Immature natural killer cell (primary cell): ENCODE data around the gene PKD2L2. TPM values are rescaled to one million over a fixed set of nuclear protein-coding genes. Genes with fewer than 3 reads are reported as not detected.
"Not testable (repeated sequence)": the region's sequence is repeated elsewhere in the genome, so short reads cannot be mapped to it uniquely, and the experiment has no call there.

Experiments
- DNase-seq, 3 donors: peaks; one replicate each; pipeline ENCODE4 v3.0.0; 2022; ENCODE audit warnings: mixed read lengths in 1 of 3
- H3K27ac Mint-ChIP-seq, 6 donors: one replicate each; pipeline ENCODE4 v1.8.0; 2020; ENCODE audit warnings: mixed read lengths in 6 of 6, mild to moderate bottlenecking in 5 of 6, inconsistent platforms in 4 of 6, moderate library complexity in 3 of 6
- H3K27me3 Mint-ChIP-seq, 3 donors: one replicate each; pipeline ENCODE4 v1.8.0; 2020 to 2021; ENCODE audit warnings: low read depth in 3 of 3, mild to moderate bottlenecking in 3 of 3, mixed read lengths in 3 of 3, moderate library complexity in 3 of 3, inconsistent platforms in 1 of 3
- H3K36me3 Mint-ChIP-seq, 3 donors: one replicate each; pipeline ENCODE4 v1.8.0; 2020; ENCODE audit warnings: mixed read lengths in 3 of 3, inconsistent platforms in 2 of 3, mild to moderate bottlenecking in 2 of 3
- H3K4me1 Mint-ChIP-seq, 2 donors: one replicate each; pipeline ENCODE4 v1.8.0; 2020; ENCODE audit warnings: inconsistent platforms in 2 of 2, mild to moderate bottlenecking in 2 of 2, mixed read lengths in 2 of 2, moderate library complexity in 1 of 2
- H3K4me3 Mint-ChIP-seq, 5 donors: one replicate each; pipeline ENCODE4 v1.8.0; 2020; ENCODE audit warnings: mild to moderate bottlenecking in 5 of 5, mixed read lengths in 5 of 5, inconsistent platforms in 3 of 5, moderate library complexity in 3 of 5
- H3K9me3 Mint-ChIP-seq, 6 donors: one replicate each; pipeline ENCODE4 v1.8.0; 2020; ENCODE audit warnings: mild to moderate bottlenecking in 6 of 6, mixed read lengths in 6 of 6, inconsistent platforms in 4 of 6, moderate library complexity in 3 of 6
- polyA plus RNA-seq, 3 donors: library from polyadenylated mRNA; unstranded; fragments of 300-500 nt; fragmentation: Illumina TruSeq; gene quantifications; one replicate each; pipeline ENCODE4 v1.2.3, GENCODE V29; 2021

Gene PKD2L2
- polyA plus RNA-seq, 3 donors from 2014 or later, result 0.23 to 0.30 TPM; not detected in 1

GRCh38 chr5:137944280-137944679, 55.0 kb downstream of the PKD2L2 start:
- not testable (repeated sequence) for H3K4me1 Mint-ChIP-seq, H3K27ac Mint-ChIP-seq, H3K4me3 Mint-ChIP-seq, DNase-seq, H3K9me3 Mint-ChIP-seq, H3K27me3 Mint-ChIP-seq
- H3K36me3 Mint-ChIP-seq, result peaks cover 34 to 75% (median 50%) of the 10 kb centered on the region in 3 donors

- no peak for DNase-seq
- H3K27ac Mint-ChIP-seq, result no peak overlapping the region
- no peaks in the 10 kb centered on the region for H3K27me3 Mint-ChIP-seq
- no peaks in the 10 kb centered on the region for H3K4me1 Mint-ChIP-seq
- H3K9me3 Mint-ChIP-seq, result no peaks in the 10 kb centered on the region
- no peak overlapping the region for H3K4me3 Mint-ChIP-seq
- peaks cover 32 to 75% (median 48%) of the 10 kb centered on the region in 3 donors for H3K36me3 Mint-ChIP-seq
These were observed 56.6 kb downstream of the PKD2L2 start for GRCh38 chr5:137945825-137946224.

DNA sequence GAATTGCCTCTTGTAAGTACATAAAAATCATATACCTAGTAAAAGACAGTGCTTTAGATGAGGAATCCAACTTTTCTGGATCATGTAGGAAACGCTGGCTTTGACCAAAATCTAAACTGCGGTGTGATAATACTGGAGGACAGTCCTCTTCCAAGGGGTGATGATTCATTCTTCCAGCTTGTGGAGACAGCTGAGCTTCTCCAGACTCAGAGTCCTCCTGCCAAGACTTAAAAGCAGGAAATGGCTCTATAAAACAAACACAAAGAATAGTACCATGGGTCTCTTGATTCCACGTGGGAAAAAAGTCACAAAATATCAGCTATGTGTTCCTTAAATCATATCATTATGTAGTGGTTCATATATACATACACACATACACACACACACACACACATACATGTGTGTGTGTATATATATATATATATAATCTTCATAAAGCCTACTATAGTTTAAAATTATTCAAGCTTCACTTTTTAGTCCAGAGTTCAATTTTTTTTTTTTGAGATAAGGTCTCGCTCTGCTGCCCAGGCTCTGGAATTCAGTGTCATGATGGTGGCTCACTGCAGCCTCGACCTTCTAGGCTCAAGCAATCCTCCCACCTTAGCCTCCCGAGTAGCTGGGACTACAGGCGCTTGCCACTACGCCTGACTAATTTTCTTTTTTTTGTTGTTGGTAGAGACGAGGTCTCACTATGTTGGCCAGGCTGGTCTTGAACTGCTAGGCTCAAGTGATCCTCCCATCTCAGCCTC, 65.0 kb downstream of the PKD2L2 start:
- Mint-ChIP-seq H3K27me3 (no peaks in the 10 kb centered on the region), H3K4me3 (no peak overlapping the region), H3K36me3 (peaks cover 16 to 34% (median 17%) of the 10 kb centered on the region in 3 donors), H3K4me1 (peaks cover 0 to 10% of the 10 kb centered on the region in 2 donors), H3K9me3 (no peaks in the 10 kb centered on the region), H3K27ac (peak overlapping the region in 3 of 6 donors; percentile 6 to 73 (median 57))
- DNase-seq, result no peak

DNA sequence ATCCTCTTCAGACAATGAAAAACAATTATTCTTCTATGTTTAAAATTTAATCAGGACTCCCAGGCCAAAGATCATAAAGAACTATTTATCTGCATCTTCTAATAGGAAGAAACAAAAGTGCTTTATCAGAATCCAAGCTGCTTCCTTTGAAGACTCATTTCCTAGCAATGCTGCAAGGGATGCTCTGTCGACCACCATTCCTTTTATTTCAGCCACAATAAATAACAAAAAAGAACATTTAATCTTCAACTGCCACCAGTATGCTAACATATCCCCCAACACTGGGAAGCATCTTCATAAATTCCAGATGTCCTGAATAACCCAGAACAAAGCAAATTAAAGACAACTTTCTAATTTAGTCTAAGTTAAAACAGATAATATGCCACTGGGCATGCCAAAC, 68.7 kb downstream of the PKD2L2 start:
- Mint-ChIP-seq H3K4me3 (no peak overlapping the region), H3K27ac (peak overlapping the region in 2 of 6 donors; percentile 15 to 43), H3K36me3 (peaks cover 13 to 20% (median 18%) of the 10 kb centered on the region in 3 donors)

DNA sequence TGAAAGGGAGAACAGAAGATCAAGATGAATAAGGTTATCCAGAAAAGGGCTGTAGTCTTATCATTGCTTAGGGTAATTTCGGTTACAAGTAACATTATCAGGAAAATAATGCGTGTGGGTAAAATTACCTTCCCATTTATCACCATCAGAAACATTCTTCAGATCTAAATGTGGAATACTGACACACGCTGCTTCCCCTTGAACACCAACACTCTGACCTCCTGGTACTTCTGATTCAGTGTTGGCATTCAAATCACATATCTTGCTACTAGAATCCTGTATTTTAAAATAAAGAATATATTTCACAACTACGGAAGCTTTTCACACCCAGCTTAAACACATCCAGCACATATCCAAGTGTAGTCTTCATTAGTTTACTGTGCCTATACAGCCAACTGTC, 70.2 kb downstream of the PKD2L2 start:
- no peak for DNase-seq
- no peaks in the 10 kb centered on the region for H3K27me3 Mint-ChIP-seq
- peak overlapping the region in 2 of 6 donors; percentile 0 to 42 for H3K27ac Mint-ChIP-seq
- H3K9me3 Mint-ChIP-seq, result peaks cover 0 to 1% (median 0%) of the 10 kb centered on the region in 6 donors
- peaks cover 3 to 16% of the 10 kb centered on the region in 2 donors for H3K4me1 Mint-ChIP-seq
- H3K36me3 Mint-ChIP-seq, result peaks cover 9 to 13% (median 13%) of the 10 kb centered on the region in 3 donors
- H3K4me3 Mint-ChIP-seq, result no peak overlapping the region

More for the DNA sequence above, 68.7 kb downstream of the PKD2L2 start:
- DNase-seq, result no peak
- Mint-ChIP-seq H3K9me3 (peaks cover 0 to 1% (median 0%) of the 10 kb centered on the region in 6 donors), H3K27me3 (no peaks in the 10 kb centered on the region), H3K4me1 (peaks cover 3 to 16% of the 10 kb centered on the region in 2 donors)

- Mint-ChIP-seq H3K4me1 (peaks cover 3 to 17% of the 10 kb centered on the region in 2 donors), H3K9me3 (peaks cover 0 to 1% (median 0%) of the 10 kb centered on the region in 6 donors), H3K36me3 (peaks cover 12 to 16% (median 13%) of the 10 kb centered on the region in 3 donors), H3K27ac (peak overlapping the region in 4 of 6 donors; percentile 7 to 57 (median 51)), H3K27me3 (no peaks in the 10 kb centered on the region), H3K4me3 (no peak overlapping the region)
- DNase-seq, result no peak
These were observed 70.9 kb downstream of the PKD2L2 start for GRCh38 chr5:137960141-137960540.

DNA sequence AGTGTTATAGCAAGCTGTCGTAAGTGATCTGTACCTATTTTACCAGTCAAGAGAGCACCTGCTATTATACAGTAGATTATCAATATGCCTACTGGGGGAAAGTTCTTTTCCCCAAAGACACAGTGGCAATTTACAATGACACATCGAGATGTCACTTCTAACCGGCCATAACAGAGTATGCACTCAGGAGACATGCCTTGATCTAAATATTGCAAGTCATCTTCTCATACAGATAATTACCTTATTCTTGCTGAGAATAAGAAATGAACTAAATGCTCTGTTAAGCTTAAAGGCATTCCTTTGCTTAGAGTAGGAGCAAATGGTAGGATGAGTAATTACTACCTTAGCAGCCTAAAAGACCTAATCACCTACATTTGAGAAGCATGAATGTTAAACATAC, 71.6 kb downstream of the PKD2L2 start:
- H3K36me3 Mint-ChIP-seq, result peaks cover 13 to 23% (median 15%) of the 10 kb centered on the region in 3 donors
- peaks cover 0 to 1% (median 0%) of the 10 kb centered on the region in 6 donors for H3K9me3 Mint-ChIP-seq
- H3K27ac Mint-ChIP-seq, result peak overlapping the region in 5 of 6 donors; percentile 10 to 62 (median 37)
- H3K4me3 Mint-ChIP-seq, result no peak overlapping the region
- H3K4me1 Mint-ChIP-seq, result peaks cover 3 to 24% of the 10 kb centered on the region in 2 donors
- H3K27me3 Mint-ChIP-seq, result no peaks in the 10 kb centered on the region
- DNase-seq, result no peak

- not testable (repeated sequence) for H3K27me3 Mint-ChIP-seq, DNase-seq, H3K4me3 Mint-ChIP-seq, H3K27ac Mint-ChIP-seq, H3K9me3 Mint-ChIP-seq
- Mint-ChIP-seq H3K4me1 (peaks cover 3 to 10% of the 10 kb centered on the region in 2 donors), H3K36me3 (peaks cover 20 to 33% (median 25%) of the 10 kb centered on the region in 3 donors)
These were observed 81.1 kb downstream of the PKD2L2 start for GRCh38 chr5:137970384-137970783.

GRCh38 chr5:137975208-137975607, 86.0 kb downstream of the PKD2L2 start:
- peak overlapping the region in 2 of 6 donors; percentile 13 to 33 for H3K27ac Mint-ChIP-seq
- no peak for DNase-seq
- H3K9me3 Mint-ChIP-seq, result no peaks in the 10 kb centered on the region
- H3K27me3 Mint-ChIP-seq, result no peaks in the 10 kb centered on the region
- H3K4me1 Mint-ChIP-seq, result peaks cover 4 to 16% of the 10 kb centered on the region in 2 donors
- no peak overlapping the region for H3K4me3 Mint-ChIP-seq
- peaks cover 34 to 38% (median 37%) of the 10 kb centered on the region in 3 donors for H3K36me3 Mint-ChIP-seq

DNA sequence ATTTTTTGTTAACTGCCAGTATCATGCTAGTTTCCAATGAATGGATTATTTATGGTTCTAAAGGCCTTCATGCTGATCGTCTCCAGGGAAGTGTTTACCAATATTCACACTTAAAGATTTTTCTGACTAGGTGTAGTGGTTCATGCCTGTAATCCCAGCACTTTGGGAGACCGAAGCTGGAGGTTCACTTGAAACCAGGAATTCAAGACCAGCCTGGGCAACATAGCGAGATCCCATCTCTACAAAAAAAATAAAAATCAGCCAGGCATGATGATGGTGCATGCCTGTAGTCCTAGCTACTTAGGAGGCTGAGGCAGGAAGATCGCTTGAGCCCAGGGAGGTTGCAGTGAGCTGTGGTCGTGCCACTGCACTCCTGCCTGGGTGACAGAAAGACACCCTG, 100.2 kb downstream of the PKD2L2 start:
- H3K27ac Mint-ChIP-seq, result no peak overlapping the region
- H3K4me1 Mint-ChIP-seq, result peaks cover 17 to 68% of the 10 kb centered on the region in 2 donors
- no peak overlapping the region for H3K4me3 Mint-ChIP-seq
- no peaks in the 10 kb centered on the region for H3K9me3 Mint-ChIP-seq
- peaks cover 0 to 1% (median 0%) of the 10 kb centered on the region in 3 donors for H3K27me3 Mint-ChIP-seq
- DNase-seq, result no peak
- H3K36me3 Mint-ChIP-seq, result peaks cover 0 to 21% (median 19%) of the 10 kb centered on the region in 3 donors

Other genes starting within 250 kb of the PKD2L2 start
- gene KLHL3, start 153.4 kb upstream of the PKD2L2 start, polyA plus RNA-seq, result 1 to 10 TPM in 2 of 3 donors, not detected in 1; 1.2 to 3.4 TPM
- 10 to 100 TPM in 2 of 3 donors, 1 to 10 TPM in 1; 7.1 to 27.1 (median 15.0) TPM for gene HNRNPA0, start 135.1 kb upstream of the PKD2L2 start, polyA plus RNA-seq
- gene MYOT, start 21.6 kb upstream of the PKD2L2 start, polyA plus RNA-seq, result under 1 TPM in 1 of 3 donors, not detected in 2; 0.59 TPM
- gene FAM13B, start 143.6 kb downstream of the PKD2L2 start, polyA plus RNA-seq, result 10 to 100 TPM in 2 of 3 donors, 1 to 10 TPM in 1; 8.8 to 38.1 (median 24.0) TPM
- not detected for gene WNT8A, start 194.6 kb downstream of the PKD2L2 start, polyA plus RNA-seq
- gene NME5, start 250.0 kb downstream of the PKD2L2 start, polyA plus RNA-seq, result not detected